Endothelial cell of hepatic sinusoid (primary cell): ENCODE measurements around the gene DOC2B.
"Not testable (repeated sequence)": the region's sequence is repeated elsewhere in the genome, so short reads cannot be mapped to it uniquely, and the experiment has no call there.

Experiments used
- in situ Hi-C: cut with HindIII; loops from 2 replicates; pipeline ENCODE4 v1.10.0; 2017; ENCODE audit warnings: low sequenced_read_pairs

The DOC2B gene

DNA sequence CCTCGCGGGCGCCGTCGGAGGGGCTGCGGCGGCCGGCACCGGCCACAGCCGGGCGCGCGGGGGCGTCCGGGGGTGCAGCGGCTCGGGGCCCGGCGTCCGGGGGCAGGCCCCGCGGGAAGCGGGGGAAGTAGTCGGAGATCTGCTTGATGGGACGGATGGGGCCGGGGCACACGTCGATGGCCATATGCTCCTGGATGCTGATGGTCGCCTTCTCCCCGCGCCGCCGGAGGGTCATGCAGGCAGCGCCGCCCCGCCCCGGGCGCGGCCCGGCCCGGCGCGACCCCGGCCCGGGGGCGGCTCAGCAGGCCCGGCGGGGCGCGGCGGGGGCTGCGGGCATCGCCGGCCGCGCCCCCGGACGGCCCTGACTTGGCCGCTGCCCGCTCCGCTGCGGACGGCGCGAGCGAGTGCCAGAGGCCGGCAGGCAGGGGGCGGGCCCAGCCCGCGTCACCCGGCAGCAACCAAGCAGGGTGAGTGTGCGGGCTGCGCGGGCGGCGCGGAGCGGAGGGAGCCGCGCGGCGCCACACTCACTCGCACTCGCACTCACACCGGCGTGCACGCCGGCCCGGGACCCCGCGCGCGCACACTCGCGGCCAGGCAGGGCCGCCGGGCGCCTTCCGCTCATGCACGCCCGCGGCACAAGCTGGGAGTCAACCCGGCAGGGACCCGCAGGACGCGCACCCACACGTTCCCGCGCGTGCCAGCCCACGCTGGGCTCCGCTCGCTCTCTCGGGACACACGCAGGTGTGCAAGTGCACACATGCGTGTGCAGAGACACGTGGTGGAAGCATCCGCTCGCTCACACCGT, at the start of gene DOC2B:
DOC2B (minus strand) TSS at position 406 of the 805 bp plus-strand sequence; CDS start at position 235, 171 bp downstream.
- in situ Hi-C loops = no loop called here

DNA sequence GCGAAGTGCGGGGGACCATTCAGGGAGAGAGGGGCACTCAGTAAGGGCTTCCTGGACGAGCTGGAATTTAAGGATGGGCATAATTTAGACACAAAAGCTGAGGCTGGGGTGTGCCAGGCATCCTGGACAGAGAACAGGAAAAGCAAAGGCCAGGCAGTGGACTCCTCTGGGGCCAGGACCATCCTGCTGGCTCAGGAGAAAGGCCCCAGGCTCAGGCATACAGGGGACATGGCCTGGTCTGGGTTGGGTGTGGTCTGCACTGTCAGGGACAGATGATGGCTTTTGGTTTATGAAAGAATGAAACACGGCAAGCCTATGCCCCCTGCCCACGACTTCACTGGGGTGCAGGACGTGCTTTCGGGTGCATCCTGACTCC, 48.9 kb upstream of the DOC2B start:
- in situ Hi-C loops = no loop called here

DNA sequence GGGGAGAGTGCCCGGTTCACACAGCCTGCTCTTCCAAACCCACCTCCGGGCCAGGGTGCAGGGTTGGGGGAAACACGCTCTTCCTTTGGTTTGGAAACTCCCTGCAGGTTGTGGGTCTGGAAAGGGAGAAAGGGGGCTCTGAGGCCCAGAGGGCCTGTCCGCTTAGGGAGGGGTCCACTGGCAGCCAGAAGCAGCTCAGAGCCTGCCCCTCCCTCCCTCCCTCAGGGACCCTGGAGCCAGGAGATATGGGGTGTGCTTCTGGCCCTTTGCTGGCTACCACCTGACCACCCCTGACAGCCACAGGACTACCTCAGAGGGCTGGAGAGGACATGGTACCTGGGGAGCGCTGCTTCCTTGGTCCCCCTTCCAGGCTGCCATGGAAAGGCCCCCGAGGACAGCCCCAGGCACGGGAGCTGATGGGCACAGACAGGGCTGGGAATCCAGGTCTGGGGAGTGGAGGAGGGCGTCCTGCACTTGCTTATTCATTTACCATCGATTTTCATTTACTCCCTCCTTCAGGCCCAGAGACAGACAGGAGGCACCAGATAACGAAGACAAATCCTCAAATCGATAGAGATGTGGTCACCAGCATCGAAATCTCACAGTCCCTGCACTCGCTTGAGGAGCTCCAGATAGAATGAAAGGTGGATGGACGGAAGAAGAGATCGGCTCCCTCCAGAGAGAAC, 48.4 kb upstream of the DOC2B start:
- in situ Hi-C loops = no loop called here

DNA sequence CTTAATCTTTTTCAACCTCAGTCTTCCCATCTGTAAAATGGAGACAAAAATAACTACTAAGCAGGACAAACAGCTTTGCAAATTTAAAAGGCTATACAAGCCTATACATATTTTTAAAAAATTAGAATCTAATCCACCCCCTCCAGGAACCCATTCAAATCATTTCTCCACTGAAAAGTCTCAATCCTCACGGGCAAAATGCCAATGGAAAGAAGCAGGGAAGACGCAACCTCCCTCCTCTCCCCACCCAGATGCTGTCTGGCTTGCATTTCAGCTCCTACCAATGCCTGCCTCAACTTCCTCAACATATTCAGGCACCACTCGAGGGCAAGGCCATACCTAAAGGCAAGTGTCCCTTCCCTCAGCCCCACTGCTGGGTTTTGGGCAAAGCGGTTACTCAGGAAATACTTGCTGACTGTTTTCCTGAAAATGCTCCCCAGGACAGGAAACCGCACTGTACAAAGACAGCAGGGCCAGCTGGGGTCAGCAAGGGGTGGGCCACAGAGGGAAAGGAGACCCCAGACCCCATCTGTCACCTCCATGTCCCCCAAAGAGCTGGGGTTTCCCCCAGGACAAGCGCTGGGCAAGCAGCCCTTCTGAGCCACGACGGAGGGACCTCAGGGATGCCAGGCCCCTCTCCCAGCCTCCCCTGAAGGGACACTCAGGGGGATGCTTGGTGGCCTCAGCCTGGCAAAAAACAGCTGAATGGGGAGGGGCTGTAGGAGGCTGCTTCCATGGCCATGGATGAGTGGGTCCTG, 47.7 kb upstream of the DOC2B start:
- in situ Hi-C loops = no loop called here

DNA sequence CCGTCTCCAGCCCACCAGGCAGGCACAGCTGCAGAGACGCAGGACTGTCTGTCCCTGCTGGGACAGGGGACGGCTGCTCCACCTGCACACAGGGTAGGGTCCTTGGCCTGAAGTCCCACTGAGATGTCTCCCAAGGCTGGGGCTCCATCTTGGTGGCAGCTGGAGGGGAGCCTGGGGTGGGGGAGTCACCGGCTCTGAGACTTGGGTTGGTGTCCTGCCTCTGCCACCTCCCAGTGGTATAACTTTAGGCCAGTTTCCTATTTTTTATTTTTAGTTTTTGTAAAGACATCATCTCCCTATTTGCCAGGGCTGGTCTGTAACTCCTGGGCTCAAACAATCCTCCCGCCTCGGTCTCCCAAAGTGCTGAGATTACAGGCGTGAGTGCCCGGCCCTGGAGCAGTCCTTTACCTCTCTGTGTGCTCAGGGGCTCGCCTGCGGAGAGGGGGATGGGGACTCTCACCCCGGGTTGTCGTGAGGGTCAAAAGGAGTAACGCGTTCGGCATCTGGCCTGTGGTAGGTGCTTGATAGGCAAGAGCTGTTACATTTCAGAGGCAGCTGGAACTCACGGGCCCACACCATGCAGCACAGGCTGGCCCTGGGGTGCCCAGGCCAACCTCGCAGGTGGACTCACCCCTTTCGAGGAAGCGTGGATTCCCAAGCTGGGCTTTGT, 46.6 kb upstream of the DOC2B start:
- in situ Hi-C loops = no loop called here

DNA sequence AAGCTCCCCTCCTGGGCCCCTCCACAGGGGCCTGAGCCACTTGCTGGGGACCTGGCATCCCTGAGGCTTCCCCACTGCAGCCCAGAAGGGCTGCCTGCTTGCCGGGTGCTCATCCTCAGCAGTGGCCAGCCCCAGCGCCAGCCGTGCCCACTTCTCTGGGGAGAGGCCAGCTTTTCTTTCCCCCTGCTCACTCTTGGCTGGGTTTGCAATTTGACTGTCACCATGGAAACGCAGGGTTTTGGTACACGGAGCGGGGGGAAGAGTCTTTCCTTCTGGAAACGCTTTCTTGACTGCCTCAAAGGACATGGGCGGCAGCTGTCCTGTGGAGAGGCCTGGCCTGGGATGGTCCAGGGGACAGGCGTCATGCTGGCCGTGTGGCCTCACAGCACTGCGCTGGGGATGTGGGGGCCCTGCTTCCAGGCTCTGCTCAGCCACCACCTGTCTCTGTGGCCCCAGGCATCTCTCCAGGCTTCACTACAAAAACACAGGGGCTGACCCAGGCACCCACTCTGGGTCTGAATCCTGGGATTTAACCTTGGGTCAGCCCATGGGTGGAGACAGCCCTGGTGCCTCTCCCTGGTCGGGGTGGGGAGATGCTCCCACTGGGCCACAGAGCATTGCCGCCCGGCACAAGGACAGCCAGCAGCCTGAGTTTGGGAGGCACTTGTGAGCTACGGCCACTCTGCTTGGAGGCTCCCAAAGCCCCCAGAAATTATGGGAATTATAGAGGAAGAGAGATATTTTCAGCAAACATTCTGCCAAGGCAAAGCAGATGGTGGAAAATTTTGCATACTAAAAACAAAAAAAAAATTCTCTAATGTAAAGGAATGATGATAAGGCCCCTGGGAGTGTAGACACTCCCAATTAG, 45.9 kb upstream of the DOC2B start:
- in situ Hi-C loops = no loop called here

DNA sequence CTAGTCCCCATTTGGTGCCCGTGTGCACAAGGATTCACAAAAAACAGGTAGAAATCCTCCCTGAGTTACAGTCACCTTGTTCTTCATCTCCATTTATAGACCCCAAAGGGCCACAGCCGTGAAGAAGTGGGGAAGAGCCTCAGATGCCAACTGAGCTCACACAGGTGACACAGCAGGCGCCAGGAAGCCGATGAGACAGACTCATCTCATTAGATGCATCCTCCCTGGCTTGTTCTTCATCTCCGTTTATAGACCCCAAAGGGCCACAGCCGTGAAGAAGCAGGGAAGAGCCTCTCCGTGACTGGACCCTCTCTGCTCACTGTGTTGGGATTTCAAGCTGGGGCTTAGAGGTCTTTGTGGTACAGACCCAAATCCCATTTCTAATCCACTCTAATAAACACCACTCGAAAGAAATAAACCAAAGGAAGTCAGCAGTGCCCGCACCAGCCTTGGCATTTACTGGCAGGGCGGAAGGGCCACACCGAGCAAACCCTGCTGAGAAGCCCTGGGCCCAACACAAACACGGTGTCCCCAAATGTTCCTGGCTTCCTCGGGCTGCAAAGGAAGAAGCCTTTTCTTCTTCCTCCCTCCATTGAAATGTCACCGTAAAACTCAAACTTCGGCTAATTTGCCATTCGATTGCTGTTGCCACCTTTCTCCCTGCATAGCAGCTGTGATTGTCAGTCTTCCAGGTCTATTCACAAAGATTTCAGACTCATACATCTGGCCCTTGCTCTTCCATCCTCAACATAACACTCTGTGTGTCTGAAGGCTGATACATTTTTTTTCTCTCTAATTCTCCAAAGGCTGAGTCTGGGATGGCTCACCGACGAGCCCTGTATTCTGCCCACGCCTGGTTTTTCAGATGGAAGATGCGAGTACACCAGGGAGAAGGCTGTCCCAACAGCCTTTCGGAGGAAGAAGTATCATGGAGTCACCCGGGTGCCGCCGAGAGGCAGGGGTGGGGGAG, 44.9 kb upstream of the DOC2B start:
- in situ Hi-C loops = no loop called here

DNA sequence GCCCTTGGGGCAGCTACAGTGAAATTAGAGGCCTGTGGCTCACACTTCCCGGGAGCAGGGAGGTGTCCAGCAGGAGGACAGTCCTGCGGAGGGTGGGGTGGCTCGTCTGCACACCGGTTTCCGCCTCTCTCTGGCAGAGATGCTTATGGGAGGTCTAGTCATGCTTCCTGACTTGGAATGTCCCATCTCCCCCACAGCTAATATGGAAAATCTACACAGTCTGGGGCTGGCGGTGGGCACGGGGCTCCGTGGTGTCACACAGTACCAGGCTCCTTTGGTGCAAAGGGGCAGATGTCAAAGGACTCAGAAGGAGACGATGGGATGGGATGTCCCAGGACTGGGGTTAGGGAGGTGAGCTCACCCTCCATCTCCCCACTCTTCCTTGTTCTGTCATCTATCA, 44.1 kb upstream of the DOC2B start:
- in situ Hi-C loops = no loop called here

DNA sequence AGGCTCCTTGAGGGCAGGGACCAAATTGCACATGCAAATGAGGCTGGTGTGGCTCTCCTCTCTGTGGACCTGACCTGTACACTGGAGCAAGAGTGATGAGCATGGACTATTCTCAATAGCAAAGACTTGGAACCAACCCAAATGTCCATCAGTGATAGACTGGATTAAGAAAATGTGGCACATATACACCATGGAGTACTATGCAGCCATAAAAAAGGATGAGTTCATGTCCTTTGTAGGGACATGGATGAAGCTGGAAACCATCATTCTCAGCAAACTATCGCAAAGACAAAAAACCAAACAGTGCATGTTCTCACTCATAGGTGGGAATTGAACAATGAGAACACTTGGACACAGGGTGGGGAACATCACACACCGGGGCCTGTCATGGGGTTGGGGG, 43.1 kb upstream of the DOC2B start:
- in situ Hi-C loops = not testable (repeated sequence)

DNA sequence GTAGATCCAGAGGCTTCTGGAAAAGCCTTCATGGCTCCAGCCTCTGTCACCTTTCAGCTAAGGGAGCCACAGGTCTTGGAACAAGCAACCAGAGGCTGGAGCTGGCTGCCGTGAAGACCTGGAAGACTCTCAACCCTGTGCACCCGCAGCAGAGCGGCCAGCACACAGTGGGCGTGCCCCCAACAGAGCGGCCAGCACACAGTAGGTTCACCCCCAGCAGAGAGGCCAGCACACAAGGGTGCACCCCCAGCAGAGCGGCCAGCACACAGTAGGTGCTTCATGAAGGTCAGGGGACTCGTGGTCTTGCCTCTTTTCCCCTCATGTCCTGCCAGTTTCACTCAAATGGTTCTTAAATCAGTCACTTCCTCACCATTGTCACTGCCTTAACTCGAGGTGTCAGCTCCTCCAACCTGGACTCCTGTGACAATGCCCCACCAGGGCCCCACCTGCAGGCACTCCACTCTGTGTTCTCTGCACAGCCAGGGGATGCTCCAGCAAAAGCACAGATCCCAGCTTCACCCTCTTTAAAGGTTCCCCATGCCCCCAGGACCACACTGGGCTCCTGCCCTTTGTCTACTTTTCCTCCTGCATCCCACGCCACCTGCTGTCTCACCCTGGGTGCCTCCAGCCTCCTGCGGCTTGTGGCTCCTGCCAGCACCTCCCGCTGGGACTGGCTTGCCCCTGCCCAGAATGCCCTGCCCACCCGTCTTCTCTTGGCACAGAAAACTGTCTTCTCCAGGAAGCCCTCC, 42.4 kb upstream of the DOC2B start:
- in situ Hi-C loops = no loop called here

DNA sequence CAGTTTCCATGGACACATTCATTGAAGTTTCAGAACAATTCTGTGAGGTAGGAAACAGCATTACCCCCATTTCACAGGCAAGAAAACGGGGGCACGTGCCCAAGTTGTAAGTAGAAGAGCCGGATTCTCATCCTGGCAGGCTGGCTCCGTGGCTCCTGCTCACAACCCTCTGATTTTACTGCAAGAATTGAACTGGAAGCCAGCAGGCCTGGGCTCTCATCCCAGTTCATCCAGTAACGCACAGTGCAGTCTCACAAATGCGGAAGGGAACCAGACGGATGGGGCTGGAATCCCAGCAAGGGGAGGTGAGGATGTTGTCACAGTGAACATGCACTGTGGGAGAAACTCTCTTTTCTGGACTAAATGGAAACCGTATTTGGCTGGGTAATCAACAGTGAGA, 40.7 kb upstream of the DOC2B start:
- in situ Hi-C loops = no loop called here

DNA sequence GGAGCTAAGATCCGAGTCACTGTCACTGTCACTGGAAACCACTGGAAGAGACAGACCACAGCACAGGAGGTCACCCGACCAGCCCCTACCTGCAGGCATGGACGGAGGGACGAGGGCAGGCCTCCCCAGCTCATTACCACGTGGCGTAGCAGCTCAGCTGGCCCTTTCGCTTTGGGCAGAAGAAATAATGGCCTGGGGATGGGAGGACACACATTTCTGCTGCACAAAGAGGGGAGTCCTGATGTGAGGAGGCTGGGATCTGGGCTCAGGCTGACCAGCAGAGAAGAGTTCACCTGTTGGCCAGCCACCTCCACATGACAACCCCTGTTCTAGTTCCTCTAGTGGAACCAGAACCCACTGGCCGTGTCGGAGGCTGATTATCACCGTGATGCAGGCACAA, 38.2 kb upstream of the DOC2B start:
- in situ Hi-C loops = no loop called here

DNA sequence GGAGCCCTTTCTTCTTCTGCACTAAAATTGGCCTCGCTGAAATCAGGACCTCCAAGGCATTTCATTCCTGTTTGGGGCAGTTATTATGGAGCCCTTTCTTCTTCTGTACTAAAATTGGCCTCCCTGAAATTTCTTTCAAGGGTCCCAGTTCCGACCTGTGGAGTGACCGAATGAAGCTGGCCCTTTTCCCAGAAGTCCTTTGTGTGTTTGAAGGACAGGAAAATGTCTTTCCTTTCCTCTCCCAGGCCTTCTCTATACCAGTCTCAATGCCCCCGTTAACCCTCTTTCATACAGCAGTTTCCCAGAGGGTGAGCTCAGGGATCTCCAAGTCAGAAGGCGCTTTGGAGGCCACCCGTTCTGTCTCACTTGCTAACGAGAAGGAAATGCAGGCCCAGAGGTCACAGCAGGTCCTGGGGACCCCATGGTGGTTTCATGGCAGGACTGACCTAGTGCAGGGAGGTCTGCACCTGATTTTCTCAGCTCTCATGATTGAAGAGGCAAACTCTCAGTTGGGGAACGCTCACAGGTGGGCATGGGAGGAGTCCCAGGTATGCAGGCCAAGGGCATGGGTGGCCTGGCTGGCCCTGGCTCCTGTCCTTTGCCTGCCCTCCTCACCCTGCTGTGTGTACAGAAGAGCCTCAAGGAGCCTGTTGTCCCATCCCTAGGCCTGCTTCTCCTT, 37.1 kb upstream of the DOC2B start:
- in situ Hi-C loops = no loop called here

DNA sequence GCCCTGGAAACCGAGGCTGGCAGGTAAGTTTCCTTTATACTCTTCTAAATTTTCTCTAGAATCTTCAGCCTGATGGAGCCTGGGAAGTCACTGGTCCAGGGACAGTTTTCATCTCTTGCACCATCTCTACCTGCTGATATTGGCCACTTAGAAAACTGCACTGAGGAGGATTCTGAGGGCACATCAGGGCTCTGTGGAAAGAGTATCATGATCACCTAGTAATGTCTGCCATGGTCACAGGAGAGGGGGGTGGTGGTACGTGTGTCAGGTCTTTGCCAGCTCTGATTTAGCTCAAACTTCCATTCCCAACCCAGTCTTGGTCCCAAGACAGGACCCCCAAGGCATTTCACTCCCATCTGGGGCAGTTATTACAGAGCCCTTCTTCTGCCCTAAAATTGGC, 35.2 kb upstream of the DOC2B start:
- in situ Hi-C loops = no loop called here

DNA sequence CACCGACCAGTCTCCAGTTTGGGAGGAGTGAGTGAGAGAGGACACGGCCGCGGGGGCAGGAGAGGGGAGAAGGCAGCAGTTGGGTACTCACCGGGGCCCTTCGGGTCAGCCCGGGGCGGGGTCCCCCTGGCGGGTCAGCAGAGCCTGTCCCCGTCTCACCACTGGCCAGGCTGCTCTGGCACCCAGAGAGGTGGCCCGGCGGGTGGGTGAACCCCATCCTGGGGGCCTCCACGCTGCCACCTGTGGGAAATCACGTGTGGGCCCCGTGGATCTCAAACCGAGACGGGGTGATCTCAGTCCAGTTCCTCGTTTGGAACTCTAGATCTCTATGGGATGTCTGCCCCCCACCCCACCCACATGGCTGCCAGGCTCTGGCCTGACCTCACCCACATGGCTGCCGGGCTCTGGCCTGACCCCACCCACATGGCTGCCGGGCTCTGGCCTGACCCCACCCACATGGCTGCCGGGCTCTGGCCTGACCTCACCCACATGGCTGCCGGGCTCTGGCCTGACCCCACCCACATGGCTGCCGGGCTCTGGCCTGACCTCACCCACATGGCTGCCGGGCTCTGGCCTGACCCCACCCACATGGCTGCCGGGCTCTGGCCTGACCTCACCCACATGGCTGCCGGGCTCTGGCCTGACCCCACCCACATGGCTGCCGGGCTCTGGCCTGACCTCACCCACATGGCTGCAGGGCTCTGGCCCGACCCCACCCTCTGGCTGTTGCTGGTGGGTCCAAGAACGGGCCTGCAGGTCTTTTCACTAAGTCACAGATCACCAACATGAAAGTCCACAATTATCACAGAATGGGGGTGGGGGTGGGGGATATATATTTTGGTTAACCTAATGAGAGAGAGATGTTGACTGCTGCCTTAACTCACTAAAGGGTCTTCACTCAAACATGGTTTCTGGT, 34.4 kb upstream of the DOC2B start:
- in situ Hi-C loops = not testable (repeated sequence)

DNA sequence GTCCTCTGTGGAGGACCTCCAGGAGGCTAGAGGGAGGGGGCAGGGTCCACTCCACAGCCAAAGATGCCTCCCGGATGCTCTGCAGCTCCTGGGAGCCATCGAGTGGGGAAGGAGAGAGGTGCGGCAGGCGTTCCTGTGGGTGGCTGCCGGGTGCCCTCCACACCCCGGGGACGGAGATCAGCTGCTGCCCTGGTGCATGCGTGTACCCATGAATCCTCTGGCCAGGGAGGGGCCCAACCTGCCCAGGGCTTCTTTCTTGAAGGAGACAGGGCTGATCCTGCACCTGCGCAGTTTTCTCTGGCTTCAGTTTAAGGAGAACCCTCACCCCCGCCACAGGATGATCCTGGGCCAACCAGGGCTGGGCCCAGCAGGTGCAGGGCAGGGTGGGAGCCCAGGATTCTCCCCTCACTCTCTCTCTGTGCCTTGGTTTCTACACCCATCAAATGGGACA, 33.5 kb upstream of the DOC2B start:
- in situ Hi-C loops = no loop called here
